ENCODE measurements around the gene PLEKHG7.
"Not testable (repeated sequence)": the region's sequence is repeated elsewhere in the genome, so short reads cannot be mapped to it uniquely, and the experiment has no call there.

The PLEKHG7 gene

GRCh38 chr12:92778525-92778924, 75.7 kb downstream of the PLEKHG7 start:
- peaks cover 71% of the 10 kb centered on the region for H3K36me3 ChIP-seq (ENCODE audit: control insufficient read depth, insufficient read depth, low read length, severe bottlenecking)
- no peak overlapping the region for H3K4me3 ChIP-seq (ENCODE audit: low read length)
- H3K9me3 ChIP-seq (ENCODE audit: control insufficient read depth, low read length) = no peaks in the 10 kb centered on the region
- peaks cover 43% of the 10 kb centered on the region for H3K4me1 ChIP-seq (ENCODE audit: control insufficient read depth, insufficient read depth, low read length)
- DNase-seq (ENCODE audit: low read depth) = no peak
- H3K9ac ChIP-seq (ENCODE audit: low read length) = no peak overlapping the region
- H3K27me3 ChIP-seq (replicated peaks; ENCODE audit: control insufficient read depth, insufficient read depth, low read length) = no peaks in the 10 kb centered on the region

GRCh38 chr12:92779902-92780301, 77.1 kb downstream of the PLEKHG7 start:
- peaks cover 71% of the 10 kb centered on the region for H3K36me3 ChIP-seq (ENCODE audit: control insufficient read depth, insufficient read depth, low read length, severe bottlenecking)

GRCh38 chr12:92784356-92784755, 81.6 kb downstream of the PLEKHG7 start:
- DNase-seq (ENCODE audit: low read depth) = peak; percentile 67
- peaks cover 39% of the 10 kb centered on the region for H3K36me3 ChIP-seq (ENCODE audit: control insufficient read depth, insufficient read depth, low read length, severe bottlenecking)
- H3K9me3 ChIP-seq (ENCODE audit: control insufficient read depth, low read length) = no peaks in the 10 kb centered on the region
- H3K27me3 ChIP-seq (replicated peaks; ENCODE audit: control insufficient read depth, insufficient read depth, low read length) = no peaks in the 10 kb centered on the region
- H3K4me1 ChIP-seq (ENCODE audit: control insufficient read depth, insufficient read depth, low read length) = peaks cover 59% of the 10 kb centered on the region
- H3K9ac ChIP-seq (ENCODE audit: low read length) = peak overlapping the region; percentile 51
- no peak overlapping the region for H3K4me3 ChIP-seq (ENCODE audit: low read length)

More at GRCh38 chr12:92779902-92780301, 77.1 kb downstream of the PLEKHG7 start:
- no peak overlapping the region for H3K4me3 ChIP-seq (ENCODE audit: low read length)
- H3K4me1 ChIP-seq (ENCODE audit: control insufficient read depth, insufficient read depth, low read length) = peaks cover 52% of the 10 kb centered on the region
- no peaks in the 10 kb centered on the region for H3K9me3 ChIP-seq (ENCODE audit: control insufficient read depth, low read length)
- no peaks in the 10 kb centered on the region for H3K27me3 ChIP-seq (replicated peaks; ENCODE audit: control insufficient read depth, insufficient read depth, low read length)
- no peak overlapping the region for H3K9ac ChIP-seq (ENCODE audit: low read length)
- peak; percentile 70 for DNase-seq (ENCODE audit: low read depth)

- H3K36me3 ChIP-seq (ENCODE audit: control insufficient read depth, insufficient read depth, low read length, severe bottlenecking) = peaks cover 39% of the 10 kb centered on the region
- no peaks in the 10 kb centered on the region for H3K9me3 ChIP-seq (ENCODE audit: control insufficient read depth, low read length)
- H3K27me3 ChIP-seq (replicated peaks; ENCODE audit: control insufficient read depth, insufficient read depth, low read length) = no peaks in the 10 kb centered on the region
- H3K4me1 ChIP-seq (ENCODE audit: control insufficient read depth, insufficient read depth, low read length) = peaks cover 52% of the 10 kb centered on the region
- H3K9ac ChIP-seq (ENCODE audit: low read length) = peak overlapping the region; percentile 51
- peak; percentile 73 for DNase-seq (ENCODE audit: low read depth)
- no peak overlapping the region for H3K4me3 ChIP-seq (ENCODE audit: low read length)
Measured at GRCh38 chr12:92784797-92785562, 82.2 kb downstream of the PLEKHG7 start.

- Histone ChIP-seq H3K36me3 (ENCODE audit: control insufficient read depth, insufficient read depth, low read length, severe bottlenecking) (peaks cover 39% of the 10 kb centered on the region), H3K4me3 (ENCODE audit: low read length) (no peak overlapping the region)
Measured at GRCh38 chr12:92785563-92785950, 82.8 kb downstream of the PLEKHG7 start.

GRCh38 chr12:92786045-92786444, 83.3 kb downstream of the PLEKHG7 start:
- peaks cover 46% of the 10 kb centered on the region for H3K4me1 ChIP-seq (ENCODE audit: control insufficient read depth, insufficient read depth, low read length)
- H3K9me3 ChIP-seq (ENCODE audit: control insufficient read depth, low read length) = no peaks in the 10 kb centered on the region
- DNase-seq (ENCODE audit: low read depth) = peak; percentile 52
- H3K9ac ChIP-seq (ENCODE audit: low read length) = no peak overlapping the region
- H3K36me3 ChIP-seq (ENCODE audit: control insufficient read depth, insufficient read depth, low read length, severe bottlenecking) = peaks cover 37% of the 10 kb centered on the region
- H3K27me3 ChIP-seq (replicated peaks; ENCODE audit: control insufficient read depth, insufficient read depth, low read length) = no peaks in the 10 kb centered on the region
- H3K4me3 ChIP-seq (ENCODE audit: low read length) = no peak overlapping the region

More at GRCh38 chr12:92785563-92785950, 82.8 kb downstream of the PLEKHG7 start:
- Histone ChIP-seq H3K9me3 (ENCODE audit: control insufficient read depth, low read length) (no peaks in the 10 kb centered on the region), H3K9ac (ENCODE audit: low read length) (no peak overlapping the region), H3K27me3 (replicated peaks; ENCODE audit: control insufficient read depth, insufficient read depth, low read length) (no peaks in the 10 kb centered on the region), H3K4me1 (ENCODE audit: control insufficient read depth, insufficient read depth, low read length) (peaks cover 46% of the 10 kb centered on the region)
- no peak for DNase-seq (ENCODE audit: low read depth)

GRCh38 chr12:92794356-92794755, 91.6 kb downstream of the PLEKHG7 start:
- not testable (repeated sequence) for H3K9me3 ChIP-seq (ENCODE audit: control insufficient read depth, low read length); H3K4me1 ChIP-seq (ENCODE audit: control insufficient read depth, insufficient read depth, low read length); H3K27me3 ChIP-seq (replicated peaks; ENCODE audit: control insufficient read depth, insufficient read depth, low read length); DNase-seq (ENCODE audit: low read depth); H3K4me3 ChIP-seq (ENCODE audit: low read length); H3K9ac ChIP-seq (ENCODE audit: low read length)
- peaks cover 48% of the 10 kb centered on the region for H3K36me3 ChIP-seq (ENCODE audit: control insufficient read depth, insufficient read depth, low read length, severe bottlenecking)

GRCh38 chr12:92794814-92795213, 92.0 kb downstream of the PLEKHG7 start:
- no peak for DNase-seq (ENCODE audit: low read depth)
- Histone ChIP-seq H3K27me3 (replicated peaks; ENCODE audit: control insufficient read depth, insufficient read depth, low read length) (no peaks in the 10 kb centered on the region), H3K9ac (ENCODE audit: low read length) (no peak overlapping the region), H3K4me1 (ENCODE audit: control insufficient read depth, insufficient read depth, low read length) (no peaks in the 10 kb centered on the region), H3K9me3 (ENCODE audit: control insufficient read depth, low read length) (peaks cover 3% of the 10 kb centered on the region), H3K36me3 (ENCODE audit: control insufficient read depth, insufficient read depth, low read length, severe bottlenecking) (peaks cover 47% of the 10 kb centered on the region), H3K4me3 (ENCODE audit: low read length) (no peak overlapping the region)

GRCh38 chr12:92796650-92797049, 93.9 kb downstream of the PLEKHG7 start:
- H3K36me3 ChIP-seq (ENCODE audit: control insufficient read depth, insufficient read depth, low read length, severe bottlenecking) = peaks cover 65% of the 10 kb centered on the region
- no peak overlapping the region for H3K4me3 ChIP-seq (ENCODE audit: low read length)
- H3K9ac ChIP-seq (ENCODE audit: low read length) = no peak overlapping the region
- H3K27me3 ChIP-seq (replicated peaks; ENCODE audit: control insufficient read depth, insufficient read depth, low read length) = no peaks in the 10 kb centered on the region
- DNase-seq (ENCODE audit: low read depth) = no peak
- no peaks in the 10 kb centered on the region for H3K4me1 ChIP-seq (ENCODE audit: control insufficient read depth, insufficient read depth, low read length)
- H3K9me3 ChIP-seq (ENCODE audit: control insufficient read depth, low read length) = no peaks in the 10 kb centered on the region

GRCh38 chr12:92802906-92803305, 100.1 kb downstream of the PLEKHG7 start:
- no peak overlapping the region for H3K9ac ChIP-seq (ENCODE audit: low read length)

GRCh38 chr12:92803903-92804302, 101.1 kb downstream of the PLEKHG7 start:
- no peaks in the 10 kb centered on the region for H3K4me1 ChIP-seq (ENCODE audit: control insufficient read depth, insufficient read depth, low read length)
- peaks cover 5% of the 10 kb centered on the region for H3K9me3 ChIP-seq (ENCODE audit: control insufficient read depth, low read length)
- H3K9ac ChIP-seq (ENCODE audit: low read length) = no peak overlapping the region
- no peak overlapping the region for H3K4me3 ChIP-seq (ENCODE audit: low read length)
- peaks cover 80% of the 10 kb centered on the region for H3K36me3 ChIP-seq (ENCODE audit: control insufficient read depth, insufficient read depth, low read length, severe bottlenecking)
- no peak for DNase-seq (ENCODE audit: low read depth)
- H3K27me3 ChIP-seq (replicated peaks; ENCODE audit: control insufficient read depth, insufficient read depth, low read length) = no peaks in the 10 kb centered on the region

More at GRCh38 chr12:92802906-92803305, 100.1 kb downstream of the PLEKHG7 start:
- no peak overlapping the region for H3K4me3 ChIP-seq (ENCODE audit: low read length)
- peaks cover 5% of the 10 kb centered on the region for H3K9me3 ChIP-seq (ENCODE audit: control insufficient read depth, low read length)
- no peaks in the 10 kb centered on the region for H3K27me3 ChIP-seq (replicated peaks; ENCODE audit: control insufficient read depth, insufficient read depth, low read length)
- DNase-seq (ENCODE audit: low read depth) = no peak
- peaks cover 80% of the 10 kb centered on the region for H3K36me3 ChIP-seq (ENCODE audit: control insufficient read depth, insufficient read depth, low read length, severe bottlenecking)
- H3K4me1 ChIP-seq (ENCODE audit: control insufficient read depth, insufficient read depth, low read length) = no peaks in the 10 kb centered on the region

All from adipocyte (in vitro differentiated cells).